Measurements from ENCODE around the gene VIL1.

DNA sequence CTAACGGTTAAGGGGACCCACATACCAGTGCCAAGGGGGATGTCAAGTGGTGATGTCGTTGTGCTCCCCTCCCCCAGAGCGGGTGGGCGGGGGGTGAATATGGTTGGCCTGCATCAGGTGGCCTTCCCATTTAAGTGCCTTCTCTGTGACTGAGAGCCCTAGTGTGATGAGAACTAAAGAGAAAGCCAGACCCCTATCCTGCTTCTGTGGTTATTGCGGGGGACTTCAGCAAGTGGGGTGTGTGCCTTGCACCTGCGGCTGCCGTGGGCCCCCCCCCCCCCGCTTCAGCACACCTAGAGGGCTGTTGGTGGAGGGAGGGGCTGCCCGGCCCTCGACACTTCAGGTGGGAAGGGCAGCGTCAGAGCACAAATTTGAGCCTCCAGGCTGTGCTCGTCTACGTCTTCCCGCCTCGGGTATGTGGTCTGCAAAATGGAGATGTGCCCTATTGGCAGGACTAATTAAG lies 13.1 kb upstream of the VIL1 start:
- TF ChIP-seq EZH2 (IDR thresholded peaks at IDR 0.05; ENCODE audit: borderline replicate concordance, low read depth, low read length, poor library complexity, severe bottlenecking) = no peak
- TF ChIP-seq, protein P1, sequence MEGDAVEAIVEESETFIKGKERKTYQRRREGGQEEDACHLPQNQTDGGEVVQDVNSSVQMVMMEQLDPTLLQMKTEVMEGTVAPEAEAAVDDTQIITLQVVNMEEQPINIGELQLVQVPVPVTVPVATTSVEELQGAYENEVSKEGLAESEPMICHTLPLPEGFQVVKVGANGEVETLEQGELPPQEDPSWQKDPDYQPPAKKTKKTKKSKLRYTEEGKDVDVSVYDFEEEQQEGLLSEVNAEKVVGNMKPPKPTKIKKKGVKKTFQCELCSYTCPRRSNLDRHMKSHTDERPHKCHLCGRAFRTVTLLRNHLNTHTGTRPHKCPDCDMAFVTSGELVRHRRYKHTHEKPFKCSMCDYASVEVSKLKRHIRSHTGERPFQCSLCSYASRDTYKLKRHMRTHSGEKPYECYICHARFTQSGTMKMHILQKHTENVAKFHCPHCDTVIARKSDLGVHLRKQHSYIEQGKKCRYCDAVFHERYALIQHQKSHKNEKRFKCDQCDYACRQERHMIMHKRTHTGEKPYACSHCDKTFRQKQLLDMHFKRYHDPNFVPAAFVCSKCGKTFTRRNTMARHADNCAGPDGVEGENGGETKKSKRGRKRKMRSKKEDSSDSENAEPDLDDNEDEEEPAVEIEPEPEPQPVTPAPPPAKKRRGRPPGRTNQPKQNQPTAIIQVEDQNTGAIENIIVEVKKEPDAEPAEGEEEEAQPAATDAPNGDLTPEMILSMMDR (conservative IDR thresholded peaks at IDR 0.05; ENCODE audit: low read depth, low read length) = no peak
